Endothelial cell of umbilical vein (primary cell): ENCODE data around the gene ST6GALNAC6.

Experiments
- CTCF ChIP-seq, 2 donors: IDR thresholded peaks; 1 replicate in 1 of 2; 2 replicates in 1 of 2; pipeline ENCODE4 v1.5.1; 2011; ENCODE audit warnings: low read length in 2 of 2, mild to moderate bottlenecking in 2 of 2, moderate library complexity in 2 of 2, control low read depth in 1 of 2, inconsistent platforms in 1 of 2, low read depth in 1 of 2; ENCODE audit not compliant: insufficient read depth in 1 of 2; ENCODE audit errors: extremely low read depth in 1 of 2
- EZH2 ChIP-seq: IDR thresholded peaks from 2 replicates; pipeline ENCODE4 v1.6.1; 2012; ENCODE audit warnings: borderline replicate concordance, low read depth, mild to moderate bottlenecking, moderate library complexity, low read length, inconsistent platforms; ENCODE audit not compliant: severe bottlenecking
- FOS ChIP-seq: IDR thresholded peaks from 2 replicates; pipeline ENCODE4 v1.6.1; 2011; ENCODE audit warnings: mild to moderate bottlenecking, low read length, moderate library complexity, borderline replicate concordance; ENCODE audit not compliant: insufficient read depth
- JUN ChIP-seq: IDR thresholded peaks from 2 replicates; pipeline ENCODE4 v1.6.1; 2011; ENCODE audit warnings: borderline replicate concordance, low read depth; ENCODE audit not compliant: insufficient read length, insufficient read depth
- MYC ChIP-seq: IDR thresholded peaks from one replicate; pipeline ENCODE4 v1.6.1; 2011; ENCODE audit warnings: mild to moderate bottlenecking, low read depth, low read length
- POLR2A ChIP-seq: IDR thresholded peaks from 2 replicates; pipeline ENCODE4 v1.6.1; 2012; ENCODE audit warnings: low read depth, mild to moderate bottlenecking, control low read depth, low read length
- POLR2AphosphoS5 ChIP-seq: IDR thresholded peaks from 2 replicates; pipeline ENCODE4 v1.6.1; 2012; ENCODE audit warnings: low read depth, mild to moderate bottlenecking, control low read depth, low read length, moderate library complexity; ENCODE audit not compliant: insufficient read depth
- TF ChIP-seq, protein P1 (sequence below): IDR thresholded peaks from 2 replicates; pipeline ENCODE4 v1.6.1; 2011; ENCODE audit not compliant: insufficient read depth, insufficient read length

DNA sequence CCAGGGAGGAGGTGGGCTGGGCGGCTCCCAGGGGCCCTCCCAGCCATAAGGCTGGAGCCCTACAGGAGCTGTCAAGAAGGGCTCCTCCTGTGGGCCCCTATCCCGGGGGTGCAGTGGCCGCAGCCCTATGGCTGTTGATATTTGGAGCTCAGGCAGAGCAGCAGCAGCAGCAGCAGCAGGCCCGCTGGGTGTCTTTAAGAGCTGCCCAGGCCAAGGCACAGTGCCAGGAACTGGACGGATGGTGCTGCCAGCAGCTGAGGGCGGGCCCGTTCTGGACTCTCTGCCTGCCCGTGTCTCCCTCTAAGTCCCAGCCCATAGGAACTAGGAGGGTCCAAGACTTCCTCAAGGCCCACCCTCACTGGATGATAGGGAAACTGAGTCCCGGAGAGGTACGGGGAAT is 25.5 kb downstream of the ST6GALNAC6 start:
- TF ChIP-seq MYC (no peak), FOS (no peak), POLR2A (no peak), CTCF (IDR thresholded peaks at IDR 0.05; ENCODE audit: extremely low read depth in 1 of 2, insufficient read depth in 1 of 2, low read depth in 1 of 2, low read length in 2 of 2) (no peak), EZH2 (no peak), POLR2AphosphoS5 (no peak), JUN (no peak)
- TF ChIP-seq, protein P1, sequence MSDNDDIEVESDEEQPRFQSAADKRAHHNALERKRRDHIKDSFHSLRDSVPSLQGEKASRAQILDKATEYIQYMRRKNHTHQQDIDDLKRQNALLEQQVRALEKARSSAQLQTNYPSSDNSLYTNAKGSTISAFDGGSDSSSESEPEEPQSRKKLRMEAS: no peak
